HG02884 (cell line): ENCODE results near the gene BRAT1.

Source experiments
- ATAC-seq: cut with Tn5 transposase; IDR thresholded peaks from one replicate; pipeline ENCODE4 v1.9.1; 2021; ENCODE audit warnings: mild to moderate bottlenecking, moderate library complexity; ENCODE audit not compliant: unreplicated experiment

BRAT1 gene

GRCh38 chr7:2525658-2526630 is 29.4 kb downstream of the BRAT1 start:
- ATAC-seq = no peak

DNA sequence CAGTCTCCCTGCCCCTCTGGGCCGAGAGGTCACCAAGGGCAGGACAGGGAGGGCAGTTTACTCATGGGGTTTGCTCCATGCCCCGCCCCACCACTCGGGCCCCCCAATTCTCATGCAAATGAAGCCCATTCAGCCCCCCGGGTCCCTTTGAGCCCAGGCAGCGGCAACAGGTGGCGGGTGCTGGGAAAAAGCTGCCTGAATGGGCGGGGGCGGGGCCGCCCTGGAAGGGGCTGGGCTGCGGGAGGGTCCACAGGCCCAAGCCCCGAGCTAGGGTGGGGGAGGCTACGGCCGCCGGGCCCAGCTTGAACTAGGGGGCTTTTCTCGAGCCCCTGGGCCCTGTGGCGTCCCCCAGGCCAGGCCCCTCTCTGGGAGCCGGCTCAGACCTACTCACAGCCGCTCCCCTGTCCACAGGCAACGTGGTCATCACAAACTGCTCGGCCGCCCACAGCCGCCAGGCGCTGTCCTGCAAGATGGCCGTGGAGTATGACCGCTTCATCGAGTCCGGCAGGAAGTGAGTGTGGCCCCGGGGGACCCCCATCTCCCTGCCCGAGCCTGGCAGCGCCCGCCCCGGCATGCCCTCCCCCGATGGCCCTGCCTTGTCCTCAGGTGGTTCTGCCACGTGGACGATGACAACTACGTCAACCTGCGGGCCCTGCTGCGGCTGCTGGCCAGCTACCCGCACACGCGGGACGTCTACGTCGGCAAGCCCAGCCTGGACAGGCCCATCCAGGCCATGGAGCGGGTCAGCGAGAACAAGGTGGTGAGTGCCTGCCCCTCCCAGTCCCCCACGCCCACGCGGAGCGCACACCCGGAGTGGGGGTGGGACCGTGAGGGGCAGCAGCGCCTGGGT is 30.3 kb downstream of the BRAT1 start:
- no peak for ATAC-seq

DNA sequence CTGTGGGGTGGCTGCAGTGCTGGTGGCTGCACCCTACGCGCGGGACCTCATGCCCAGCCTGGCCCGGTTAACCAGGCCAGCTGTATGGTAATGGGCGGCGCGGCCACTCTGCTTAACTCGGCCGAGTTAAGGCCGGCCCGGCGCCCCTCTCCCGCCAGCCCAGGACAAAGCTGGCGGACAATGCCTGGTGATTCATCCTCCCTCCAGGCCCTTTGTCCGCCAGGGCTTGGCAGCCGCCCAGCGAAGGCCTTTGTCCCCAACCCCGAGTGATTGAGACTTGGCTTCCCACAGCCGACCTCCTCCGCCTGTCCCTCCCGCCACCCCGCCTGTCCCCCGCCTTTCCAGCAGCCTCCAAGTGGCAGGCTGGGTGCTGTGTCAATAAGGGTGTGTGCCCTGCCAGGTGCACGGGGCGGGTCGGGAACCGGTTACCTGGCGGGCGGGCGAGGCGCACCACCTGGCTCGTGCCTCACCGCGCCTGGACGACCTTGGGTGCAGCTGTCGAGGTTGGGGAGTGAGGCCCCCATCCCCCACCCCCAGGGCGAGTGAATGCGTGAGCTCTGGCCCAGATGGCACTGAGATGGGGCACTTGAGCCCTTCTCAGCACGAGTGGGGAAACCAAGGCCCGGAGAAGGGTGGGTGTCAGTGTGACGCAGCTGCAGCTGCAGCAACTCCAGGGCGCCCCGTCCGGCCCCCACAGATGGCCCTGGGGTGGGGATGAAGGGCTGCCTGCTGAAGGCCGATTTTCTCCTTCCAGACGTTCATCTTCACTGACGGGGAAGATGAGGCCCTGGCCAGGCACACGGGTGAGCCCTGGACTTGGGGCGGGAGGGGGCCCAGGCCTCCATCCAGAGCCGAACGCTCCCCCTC is 31.1 kb downstream of the BRAT1 start:
- no peak for ATAC-seq

DNA sequence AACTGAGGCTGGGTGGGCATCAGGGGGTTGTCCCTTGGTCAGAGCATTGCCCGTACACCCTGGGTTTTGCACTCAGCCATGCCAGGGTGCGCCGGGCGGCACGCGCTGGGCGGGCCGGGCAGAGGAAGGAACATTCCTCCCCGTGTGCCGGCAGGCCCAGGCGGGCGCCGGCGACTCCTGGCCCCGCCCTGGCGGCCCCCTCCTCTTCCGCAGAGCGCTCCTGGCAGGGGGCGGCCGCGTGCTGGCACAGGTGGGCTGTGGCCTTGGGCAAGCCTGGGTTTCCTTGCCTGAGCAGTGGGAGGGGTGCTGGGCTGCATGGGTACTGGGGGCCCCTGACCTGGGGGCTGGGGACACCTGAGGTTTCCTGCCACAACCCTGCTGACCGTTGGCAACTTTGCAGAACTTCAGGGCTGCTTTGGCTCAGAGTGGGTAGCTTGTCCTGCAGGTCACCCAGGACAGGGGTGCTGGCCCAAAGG is 31.8 kb downstream of the BRAT1 start:
- ATAC-seq = no peak

DNA sequence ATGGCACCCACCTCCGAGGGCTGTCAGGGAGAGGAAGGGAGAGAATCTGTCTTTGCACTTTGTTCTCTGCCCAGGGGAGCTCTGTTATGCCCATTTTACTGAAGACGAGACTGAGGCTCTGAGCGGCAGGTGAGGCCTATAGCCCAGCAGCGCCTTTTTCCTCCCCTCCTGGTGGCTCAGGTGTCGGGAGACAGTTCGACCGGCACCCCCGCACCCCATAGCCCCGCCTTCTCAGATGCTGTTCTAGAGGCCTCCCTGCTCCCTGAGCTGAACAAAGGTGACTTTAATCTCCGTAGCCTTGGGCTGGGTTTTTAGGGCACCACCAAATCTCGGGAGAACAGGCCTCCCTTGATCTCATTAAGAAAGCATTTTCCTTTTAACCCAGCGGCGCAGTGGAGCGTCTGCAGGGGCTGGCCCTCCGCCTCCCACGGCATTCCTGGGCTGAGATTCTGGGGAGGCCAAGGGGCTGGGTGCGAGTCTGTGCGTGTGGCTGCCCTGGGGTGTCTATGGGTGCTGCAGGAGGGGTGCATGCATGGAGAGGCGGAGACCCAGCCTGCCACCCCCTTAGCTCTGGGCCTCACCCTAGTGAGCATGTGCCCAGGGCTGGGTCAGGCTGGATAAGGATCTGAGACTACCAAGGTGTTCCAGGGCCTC is 32.4 kb downstream of the BRAT1 start:
- no peak for ATAC-seq

GRCh38 chr7:2521952-2522591 is 33.3 kb downstream of the BRAT1 start:
- ATAC-seq = no peak

DNA sequence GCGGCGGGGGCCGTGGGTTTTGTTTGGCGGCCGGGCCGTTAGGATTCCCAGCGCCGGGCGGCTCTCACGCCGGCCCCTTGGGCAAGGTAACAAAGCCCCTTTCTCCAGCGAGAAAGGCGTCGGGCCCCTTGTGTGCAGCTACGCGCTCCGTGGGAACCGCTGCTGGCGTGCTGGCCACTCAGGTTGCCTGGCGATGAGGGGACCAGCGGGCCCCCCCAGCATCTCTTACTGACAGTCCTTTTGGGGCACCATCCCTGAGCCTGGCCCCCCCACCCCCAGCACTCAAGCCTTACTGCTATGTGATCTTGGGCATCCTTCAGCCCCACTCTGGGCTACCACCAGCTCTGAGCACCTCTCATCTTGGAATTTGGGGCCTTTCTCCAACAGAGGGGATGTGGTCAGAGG is 34.0 kb downstream of the BRAT1 start:
- ATAC-seq = no peak

DNA sequence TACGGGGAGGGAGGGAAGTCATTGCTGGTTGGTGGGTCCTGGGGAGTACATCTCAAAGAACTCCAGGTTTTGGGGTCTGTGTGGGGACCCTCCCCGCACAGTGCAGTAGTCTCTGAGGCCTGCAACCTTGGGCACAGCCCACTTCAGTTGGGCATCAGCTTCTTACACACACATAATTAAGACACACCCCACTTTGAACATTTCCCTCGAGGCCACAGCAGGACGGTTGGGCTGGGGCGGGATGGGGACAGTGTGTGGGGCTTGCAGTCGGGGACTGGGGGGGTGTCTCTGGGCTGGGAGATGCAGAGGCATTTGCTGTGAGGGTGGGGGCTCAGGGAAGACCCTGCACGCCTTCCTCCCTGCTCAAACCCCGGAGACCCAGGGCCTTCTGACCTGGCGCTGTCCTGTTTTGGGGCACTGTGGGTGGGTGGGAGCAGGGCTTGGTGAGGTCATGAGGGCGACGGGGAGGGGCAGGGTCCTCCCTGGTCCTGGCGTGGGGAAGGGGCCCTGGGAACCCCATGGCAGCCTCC is 34.5 kb downstream of the BRAT1 start:
- ATAC-seq = no peak

- no peak for ATAC-seq
These were observed 35.1 kb downstream of the BRAT1 start for GRCh38 chr7:2520131-2520760.

DNA sequence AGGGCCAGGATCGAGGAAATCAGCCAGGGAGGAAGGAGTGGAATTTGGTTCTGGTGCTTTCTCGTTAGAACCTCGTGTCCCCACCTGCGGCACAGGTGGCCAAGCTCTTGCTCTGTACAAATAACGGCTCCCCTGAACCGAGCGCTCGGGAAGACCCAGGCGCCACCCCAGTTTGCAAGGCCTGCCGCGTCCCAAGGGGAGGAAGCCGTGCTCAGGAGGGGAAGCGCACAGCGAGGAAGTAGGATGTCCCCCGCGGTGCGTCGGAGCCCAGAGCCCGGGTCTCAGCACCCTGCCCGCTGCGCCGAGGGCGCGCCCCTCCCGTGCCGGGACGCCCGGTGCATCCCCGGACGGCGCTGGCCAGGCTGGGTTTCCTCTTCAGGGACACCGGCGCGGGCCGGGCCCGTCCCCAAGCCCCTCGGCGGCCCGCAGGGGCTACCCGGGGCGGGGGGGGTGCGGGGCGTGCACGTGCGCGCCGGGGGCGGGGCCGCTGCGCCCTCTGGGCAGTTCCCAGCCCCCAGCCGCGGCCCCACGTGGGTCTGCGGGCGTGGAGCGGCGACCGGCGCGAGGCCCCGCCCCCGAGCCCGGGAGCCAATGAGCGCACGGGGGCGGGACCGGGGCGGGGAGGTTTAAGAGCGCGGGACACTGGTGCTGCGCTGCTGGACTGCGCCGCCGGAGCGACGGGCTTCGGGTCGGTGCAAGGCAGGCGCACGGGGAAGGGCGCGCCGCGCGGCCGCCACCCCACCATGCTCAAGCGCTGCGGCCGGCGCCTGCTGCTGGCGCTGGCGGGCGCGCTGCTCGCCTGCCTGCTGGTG is 36.0 kb downstream of the BRAT1 start, which contains the start of gene LFNG:
Gene LFNG, plus strand, starts transcription at position 656 of the 812 bp plus-strand sequence. Its CDS starts 88 bp downstream, at position 744.
- peak; percentile 74 for ATAC-seq

DNA sequence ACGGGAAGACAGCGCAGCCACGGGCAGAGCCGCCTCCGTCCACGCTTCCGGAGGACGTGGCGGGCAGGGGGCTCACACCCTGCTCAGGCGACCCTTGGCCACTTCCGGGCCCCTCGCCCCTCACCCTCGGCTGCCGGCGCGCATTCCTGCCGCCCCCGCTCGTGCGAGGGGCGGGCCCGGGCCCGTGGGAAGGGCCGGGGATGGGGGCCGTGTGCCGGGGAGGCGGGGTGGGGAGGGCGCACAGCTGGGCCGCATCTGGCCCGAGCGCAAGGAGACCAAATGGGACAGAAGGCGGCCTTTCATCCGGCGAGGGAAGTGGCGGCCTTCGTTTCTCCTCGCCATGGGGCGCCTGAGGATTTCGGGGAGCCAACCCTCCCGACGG is 36.6 kb downstream of the BRAT1 start:
- no peak for ATAC-seq

- no peak for ATAC-seq
These were observed 37.4 kb downstream of the BRAT1 start for GRCh38 chr7:2517678-2518507.

GRCh38 chr7:2517026-2517425 is 38.3 kb downstream of the BRAT1 start:
- ATAC-seq = no peak

- ATAC-seq = no peak
These were observed 39.1 kb downstream of the BRAT1 start for GRCh38 chr7:2516194-2516555.

DNA sequence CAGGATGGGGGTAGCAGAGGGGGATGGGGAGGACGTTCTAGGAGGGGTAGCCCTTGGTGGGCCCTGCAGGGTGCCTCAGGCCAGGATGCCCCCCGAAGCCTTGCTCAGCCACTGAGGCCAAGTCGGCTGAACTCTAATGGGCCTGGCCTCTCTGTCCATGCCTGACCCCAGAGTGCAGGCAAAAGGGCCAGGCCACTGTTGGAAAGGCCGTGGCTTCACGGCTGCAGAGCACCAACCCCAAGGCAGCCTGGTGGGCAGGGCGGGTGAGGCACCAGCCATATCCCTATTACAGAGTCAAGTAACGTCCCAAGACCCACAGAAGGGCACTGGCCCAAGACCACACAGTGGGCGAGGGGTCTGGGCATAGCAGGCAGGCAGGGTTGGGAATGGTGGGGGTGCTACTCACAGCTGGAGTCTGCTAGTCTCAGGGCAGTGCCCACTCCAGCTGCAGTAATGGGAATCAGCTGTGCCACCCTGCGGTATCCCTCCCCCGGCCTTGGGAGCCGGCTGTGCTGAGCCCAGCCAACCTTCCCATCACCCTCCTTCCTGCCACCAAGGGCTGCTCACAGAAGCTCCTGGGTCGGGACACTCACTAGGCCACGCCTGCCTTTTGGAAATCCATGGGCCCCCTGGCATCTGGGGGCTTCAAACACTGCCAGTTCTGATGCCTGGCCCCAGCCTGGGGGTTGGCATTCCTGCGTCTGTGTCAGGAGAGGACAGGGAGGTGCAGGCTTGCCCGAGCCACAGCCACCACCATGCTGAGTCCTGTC is 39.7 kb downstream of the BRAT1 start:
- no peak for ATAC-seq
